Sigmoid colon (tissue), 7 donors: ENCODE results near the gene NRXN3. TPM values are rescaled to one million over a fixed set of nuclear protein-coding genes. Genes with fewer than 3 reads are reported as not detected.

ENCODE experiments used
- DNase-seq: peaks from one replicate; pipeline ENCODE4 v3.0.0-alpha.2; 2019
- H3K27ac ChIP-seq, 4 donors: fragments of 200-600 bp; sonication (generic); one replicate each; pipeline ENCODE4 v1.5.1; 2016 to 2019; ENCODE audit warnings: mild to moderate bottlenecking in 1 of 4
- H3K27me3 ChIP-seq, 3 donors: fragments of 200-600 bp; sonication (generic); one replicate each; pipeline ENCODE4 v1.5.1; 2019; ENCODE audit warnings: mild to moderate bottlenecking in 1 of 3
- H3K36me3 ChIP-seq, 4 donors: fragments of 200-600 bp; sonication (generic); one replicate each; pipeline ENCODE4 v1.5.1; 2016 to 2019
- H3K4me1 ChIP-seq, 4 donors: fragments of 200-600 bp; sonication (generic); one replicate each; pipeline ENCODE4 v1.5.1; 2017 to 2019
- H3K4me3 ChIP-seq, 4 donors: fragments of 200-600 bp; sonication (generic); one replicate each; pipeline ENCODE4 v1.5.1; 2017 to 2019; ENCODE audit warnings: mild to moderate bottlenecking in 2 of 4, moderate library complexity in 1 of 4
- H3K9me3 ChIP-seq, 4 donors: fragments of 200-600 bp in 3 of 4; sonication (generic) in 3 of 4; one replicate each; pipeline versions ENCODE4 v1.5.1 to v1.6.1; 2013 to 2019
- CTCF ChIP-seq, 4 experiments: fragments of 450-650 bp in 3 of 4; fragments of 200-600 bp in 1 of 4; IDR thresholded peaks; one replicate each; pipeline ENCODE4 v1.5.1; 2016 to 2019; ENCODE audit warnings: antibody characterized with exemption in 4 of 4, mild to moderate bottlenecking in 3 of 4, moderate library complexity in 2 of 4
- EP300 ChIP-seq, 4 donors: sonication (generic); formaldehyde crosslinking; IDR thresholded peaks; one replicate each; pipeline ENCODE4 v1.6.1; 2017; ENCODE audit warnings: antibody characterized with exemption in 4 of 4
- POLR2A ChIP-seq, 2 donors: fragments of 450-650 bp; IDR thresholded peaks; one replicate each; pipeline ENCODE4 v1.6.1; 2016; ENCODE audit warnings: antibody characterized with exemption in 2 of 2, mild to moderate bottlenecking in 2 of 2, moderate library complexity in 2 of 2
- POLR2AphosphoS5 ChIP-seq, 4 donors: sonication (generic); formaldehyde crosslinking; IDR thresholded peaks; one replicate each; pipeline ENCODE4 v1.6.1; 2017; ENCODE audit warnings: antibody characterized with exemption in 4 of 4
- WGBS, 2 donors: extraction: QIAGEN DNeasy Blood & Tissue Kit; methylation state at CpG; one replicate each; pipeline ENCODE4 v1.1.7; 2013; 5-methylcytosine and 5-hydroxymethylcytosine counted together
- intact Hi-C: fragments of 100-400 bp; cut with DNase I; formaldehyde crosslinking; loops from one replicate; pipeline ENCODE4 v1.15.1; 2023
- polyA plus RNA-seq, 3 donors: library from polyadenylated mRNA; stranded (reverse); fragments of 200-250 nt; gene quantifications; one replicate each; pipeline ENCODE4 v1.2.3, GENCODE V29; 2013
- total RNA-seq, 4 donors: library from RNA; depleted of rRNA; stranded (reverse); fragments of >200 nt; gene quantifications; one replicate each; pipeline ENCODE4 v1.1.0, GENCODE V29; 2016
- donor health status: healthy with polysubstance abuse.
- donor health status: Bipolar disorder and iron deficiency.
- donor health status: healthy.

NRXN3 gene
- total and polyA plus RNA-seq, 7 donors: 0.23 to 46.3 (median 23.2) TPM

- H3K9me3 ChIP-seq: no peaks in the 10 kb centered on the region
- peaks cover 0 to 42% (median 31%) of the 10 kb centered on the region in 4 donors for H3K4me1 ChIP-seq
- peak overlapping the region in 2 of 4 donors; percentile 45 to 52 for H3K27ac ChIP-seq
- intact Hi-C loops: no loop called here
- H3K27me3 ChIP-seq: no peaks in the 10 kb centered on the region
- no peak for TF ChIP-seq CTCF (IDR thresholded peaks at IDR 0.05)
- no peak for TF ChIP-seq EP300 (IDR thresholded peaks at IDR 0.05)
- TF ChIP-seq POLR2AphosphoS5 (IDR thresholded peaks at IDR 0.05): no peak
- no peak for TF ChIP-seq POLR2A (IDR thresholded peaks at IDR 0.05)
- 74 to 80% methylated on average over 3 of the region's 3 CpGs for WGBS, 2 donors
- no peak for DNase-seq
- H3K36me3 ChIP-seq: no peaks in the 10 kb centered on the region
- no peak overlapping the region for H3K4me3 ChIP-seq
Measured at GRCh38 chr14:79542121-79542520, 1371.9 kb downstream of the NRXN3 start.

- no peaks in the 10 kb centered on the region for H3K9me3 ChIP-seq
Measured at GRCh38 chr14:79543348-79543747, 1373.2 kb downstream of the NRXN3 start.

GRCh38 chr14:79543967-79544697 is 1374.0 kb downstream of the NRXN3 start:
- intact Hi-C loops: no loop called here
- Histone ChIP-seq H3K4me1 (peaks cover 0 to 42% (median 31%) of the 10 kb centered on the region in 4 donors), H3K27me3 (no peaks in the 10 kb centered on the region), H3K4me3 (no peak overlapping the region), H3K27ac (peak overlapping the region in 1 of 4 donors; percentile 43), H3K9me3 (no peaks in the 10 kb centered on the region), H3K36me3 (no peaks in the 10 kb centered on the region)
- DNase-seq: no peak
- WGBS, 2 donors: 68 to 82% methylated on average over 7 of the region's 7 CpGs
- no peak for TF ChIP-seq POLR2AphosphoS5 (IDR thresholded peaks at IDR 0.05)
- no peak for TF ChIP-seq EP300 (IDR thresholded peaks at IDR 0.05)
- no peak for TF ChIP-seq POLR2A (IDR thresholded peaks at IDR 0.05)
- no peak for TF ChIP-seq CTCF (IDR thresholded peaks at IDR 0.05)

More at GRCh38 chr14:79543348-79543747, 1373.2 kb downstream of the NRXN3 start:
- TF ChIP-seq CTCF (IDR thresholded peaks at IDR 0.05) (no peak), POLR2AphosphoS5 (IDR thresholded peaks at IDR 0.05) (no peak), POLR2A (IDR thresholded peaks at IDR 0.05) (no peak), EP300 (IDR thresholded peaks at IDR 0.05) (no peak)
- 93 to 97% methylated on average over 1 of the region's 1 CpG for WGBS, 2 donors
- intact Hi-C loops: no loop called here
- Histone ChIP-seq H3K4me1 (peaks cover 0 to 42% (median 31%) of the 10 kb centered on the region in 4 donors), H3K36me3 (no peaks in the 10 kb centered on the region), H3K4me3 (no peak overlapping the region), H3K27me3 (no peaks in the 10 kb centered on the region), H3K27ac (peak overlapping the region in 1 of 4 donors; percentile 52)
- no peak for DNase-seq

GRCh38 chr14:79544698-79545070 is 1374.5 kb downstream of the NRXN3 start:
- WGBS, 2 donors: 76 to 82% methylated on average over 1 of the region's 1 CpG
- H3K9me3 ChIP-seq: no peaks in the 10 kb centered on the region
- no peak for DNase-seq
- H3K4me1 ChIP-seq: peaks cover 0 to 42% (median 31%) of the 10 kb centered on the region in 4 donors
- H3K27me3 ChIP-seq: no peaks in the 10 kb centered on the region
- H3K4me3 ChIP-seq: no peak overlapping the region
- no peak for TF ChIP-seq POLR2A (IDR thresholded peaks at IDR 0.05)
- TF ChIP-seq POLR2AphosphoS5 (IDR thresholded peaks at IDR 0.05): no peak
- no peak for TF ChIP-seq EP300 (IDR thresholded peaks at IDR 0.05)
- TF ChIP-seq CTCF (IDR thresholded peaks at IDR 0.05): no peak
- intact Hi-C loops: no loop called here
- H3K36me3 ChIP-seq: no peaks in the 10 kb centered on the region
- peak overlapping the region in 1 of 4 donors; percentile 43 for H3K27ac ChIP-seq
